SKM-1 treated with dmso at 0.1 percent for 144 hours (cell line): ENCODE measurements around the gene ADAMTSL4.

Source experiments
- DNase-seq: peaks from one replicate; lab custom pipeline; 2025; ENCODE audit not compliant: unreplicated experiment; lab: John Stamatoyannopoulos, UW

The ADAMTSL4 gene

GRCh38 chr1:150548632-150549495 is at the start of gene ADAMTSL4:
Gene ADAMTSL4, plus strand, starts transcription at chr1:150549408. Its CDS starts 2,881 bp downstream, at chr1:150552289.
- peak; percentile 77 for DNase-seq

GRCh38 chr1:150505431-150505830 is 43.8 kb upstream of the ADAMTSL4 start:
- DNase-seq, result no peak

DNA sequence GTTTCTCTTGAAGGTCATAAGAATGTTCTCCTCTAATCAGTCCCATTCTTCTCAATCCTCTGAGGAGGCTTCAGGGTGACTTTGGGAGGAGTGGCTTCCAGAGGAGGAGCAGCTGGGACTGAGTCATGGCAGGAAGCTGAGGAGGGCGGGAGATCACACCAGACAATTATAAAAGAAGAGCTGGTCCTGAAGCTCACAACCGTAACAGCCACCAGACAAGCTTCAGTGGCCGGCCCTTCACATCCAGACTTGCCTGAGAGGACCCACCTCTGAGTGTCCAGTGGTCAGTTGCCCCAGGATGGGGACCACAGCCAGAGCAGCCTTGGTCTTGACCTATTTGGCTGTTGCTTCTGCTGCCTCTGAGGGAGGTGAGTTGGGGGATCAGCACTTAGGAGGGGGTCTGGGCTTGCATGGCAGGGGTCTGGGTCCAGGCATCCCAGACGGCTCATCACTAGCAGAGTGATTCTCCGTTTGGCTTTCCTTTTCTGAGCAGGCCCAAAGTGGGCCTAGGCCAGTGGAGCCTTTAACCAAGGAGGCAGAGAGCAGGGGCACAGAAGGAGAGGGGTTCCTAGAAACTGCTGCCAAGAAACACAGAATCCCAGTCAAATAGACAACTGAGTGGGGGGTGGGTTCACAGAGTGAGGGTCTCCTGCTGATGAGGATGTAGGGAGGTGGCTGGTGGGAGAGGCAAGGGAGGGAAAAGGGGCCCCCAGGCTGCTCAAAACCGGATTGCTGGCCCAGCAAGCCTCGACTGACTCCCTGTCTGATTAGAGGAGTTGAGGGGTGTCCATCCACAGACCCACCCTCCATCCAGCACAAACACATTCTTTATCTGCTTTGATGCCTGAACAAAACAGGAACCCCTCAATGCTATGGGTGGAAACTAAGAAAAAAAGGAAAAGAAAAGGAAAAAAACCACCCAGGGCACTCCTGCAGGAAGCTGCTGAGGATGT is 41.0 kb upstream of the ADAMTSL4 start, which contains the start of gene ECM1:
Gene ECM1 (plus strand): TSS at position 198 of the 953 bp plus-strand sequence. CDS start 101 bp downstream, at position 299.
- no peak for DNase-seq

GRCh38 chr1:150508982-150509381 is 40.2 kb upstream of the ADAMTSL4 start:
- DNase-seq, result no peak

DNA sequence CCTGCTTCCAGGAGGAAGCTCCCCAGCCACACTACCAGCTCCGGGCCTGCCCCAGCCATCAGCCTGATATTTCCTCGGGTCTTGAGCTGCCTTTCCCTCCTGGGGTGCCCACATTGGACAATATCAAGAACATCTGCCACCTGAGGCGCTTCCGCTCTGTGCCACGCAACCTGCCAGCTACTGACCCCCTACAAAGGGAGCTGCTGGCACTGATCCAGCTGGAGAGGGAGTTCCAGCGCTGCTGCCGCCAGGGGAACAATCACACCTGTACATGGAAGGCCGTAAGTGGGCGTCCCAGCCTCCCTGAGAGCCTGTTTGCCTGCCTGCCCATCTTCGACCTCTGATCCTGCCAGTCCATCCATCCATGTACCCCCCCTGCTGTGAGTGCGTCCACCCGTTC is 37.7 kb upstream of the ADAMTSL4 start:
- no peak for DNase-seq

DNA sequence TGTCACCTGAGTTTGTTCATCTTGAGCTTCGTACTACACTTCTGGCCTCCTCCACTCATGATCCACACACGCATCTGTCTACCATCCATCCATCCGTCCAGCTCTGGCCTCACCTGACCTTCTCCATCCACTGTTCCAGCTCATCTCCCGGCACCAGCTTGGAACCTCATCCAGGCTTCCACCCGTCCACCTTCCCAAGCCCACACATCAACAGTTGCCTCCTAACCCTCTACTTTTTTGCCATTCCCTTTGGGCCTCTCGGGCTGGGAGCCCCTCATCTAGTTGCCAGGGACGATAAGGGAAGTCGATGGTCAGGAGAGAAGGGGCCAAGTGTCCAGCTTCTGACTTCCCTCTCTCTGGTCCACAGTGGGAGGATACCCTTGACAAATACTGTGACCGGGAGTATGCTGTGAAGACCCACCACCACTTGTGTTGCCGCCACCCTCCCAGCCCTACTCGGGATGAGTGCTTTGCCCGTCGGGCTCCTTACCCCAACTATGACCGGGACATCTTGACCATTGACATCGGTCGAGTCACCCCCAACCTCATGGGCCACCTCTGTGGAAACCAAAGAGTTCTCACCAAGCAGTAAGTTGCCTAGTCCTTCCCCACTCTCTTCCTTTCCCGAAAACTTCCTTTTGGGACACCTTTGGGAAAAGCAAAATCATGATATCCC is 37.1 kb upstream of the ADAMTSL4 start:
- no peak for DNase-seq

GRCh38 chr1:150512846-150513245 is 36.4 kb upstream of the ADAMTSL4 start:
- no peak for DNase-seq

- DNase-seq, result no peak
These were observed 35.8 kb upstream of the ADAMTSL4 start for GRCh38 chr1:150513351-150513791.

- DNase-seq, result no peak
These were observed 34.9 kb upstream of the ADAMTSL4 start for GRCh38 chr1:150514260-150514659.

GRCh38 chr1:150514913-150515327 is 34.3 kb upstream of the ADAMTSL4 start:
- no peak for DNase-seq

GRCh38 chr1:150515328-150516049 is 33.7 kb upstream of the ADAMTSL4 start, which contains the start of gene FALEC:
Gene FALEC, plus strand, starts transcription at chr1:150515752.
- DNase-seq, result peak; percentile 99

GRCh38 chr1:150516050-150516591 is 33.1 kb upstream of the ADAMTSL4 start:
- DNase-seq, result peak; percentile 28

DNA sequence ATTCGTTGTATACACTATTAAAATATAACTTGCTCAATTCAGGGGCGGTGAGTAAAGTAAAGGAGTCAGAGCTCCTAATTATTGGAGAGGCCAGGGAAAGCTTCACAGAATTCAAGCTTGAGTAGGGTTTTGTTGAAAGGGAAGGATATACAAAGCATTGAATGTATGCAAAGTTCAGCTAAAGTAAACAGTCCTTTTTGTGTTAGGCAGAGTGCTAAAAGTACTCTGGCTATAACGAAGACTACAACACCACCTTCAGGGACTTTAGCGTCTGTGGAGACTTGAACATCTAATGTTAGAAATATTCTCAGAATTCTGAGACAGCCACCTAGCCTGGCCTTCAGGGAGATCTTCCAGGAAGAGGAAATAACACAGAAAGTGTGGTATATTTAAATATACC is 32.6 kb upstream of the ADAMTSL4 start:
- DNase-seq, result peak; percentile 31

DNA sequence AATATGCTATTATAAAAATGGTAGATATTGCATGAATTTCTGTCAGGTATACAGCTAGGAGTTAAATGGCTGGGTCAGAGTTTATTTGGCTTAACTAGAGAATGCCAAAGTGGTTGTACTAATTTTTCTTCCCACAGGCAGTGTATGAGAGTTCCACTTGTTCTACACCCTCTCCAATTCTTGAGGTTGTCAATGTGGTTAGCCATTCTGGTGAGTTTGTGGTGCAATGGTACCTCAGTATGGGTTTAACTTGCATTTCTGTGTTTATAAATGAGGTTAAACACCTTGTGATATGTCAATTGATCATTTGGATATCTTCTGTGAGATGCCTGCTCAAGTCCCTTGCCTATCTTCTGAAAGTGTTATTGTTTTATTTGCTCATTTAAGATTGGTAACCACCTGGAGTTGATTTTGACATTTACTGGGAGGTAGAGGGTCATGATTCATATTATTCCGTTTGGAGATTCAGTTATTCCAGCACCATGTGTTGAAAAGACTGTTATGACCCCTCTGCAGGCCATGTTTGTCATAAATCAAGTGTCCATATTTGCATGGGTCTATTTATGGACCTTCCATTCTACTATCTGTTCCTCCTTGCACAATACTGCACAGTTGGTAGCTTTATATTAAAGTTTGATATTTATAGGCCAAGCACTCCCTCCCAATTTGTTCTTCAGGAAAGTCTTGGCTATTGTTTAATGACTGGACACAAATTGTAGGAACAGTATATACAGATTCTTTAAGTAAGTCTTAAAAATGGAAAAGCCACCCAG is 27.8 kb upstream of the ADAMTSL4 start:
- DNase-seq, result no peak

DNA sequence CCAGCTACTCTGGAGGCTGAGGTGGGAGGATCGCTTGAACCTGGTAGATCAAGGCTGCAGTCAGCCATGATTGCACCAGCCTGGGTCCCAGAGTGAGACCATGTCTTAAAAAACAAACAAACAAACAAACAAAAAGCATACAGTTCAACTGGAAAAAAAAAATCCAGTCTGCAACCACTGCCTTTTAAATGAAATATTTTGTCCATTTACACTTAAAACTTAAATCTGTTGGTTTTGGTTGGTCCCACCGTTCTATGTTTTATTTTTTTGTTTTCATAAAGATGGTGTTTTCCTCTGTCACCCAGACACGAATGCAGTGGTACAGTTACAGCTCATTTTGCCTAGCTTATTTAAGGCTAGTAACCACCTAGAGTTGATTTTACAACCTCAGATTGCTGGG is 23.9 kb upstream of the ADAMTSL4 start:
- no peak for DNase-seq

DNA sequence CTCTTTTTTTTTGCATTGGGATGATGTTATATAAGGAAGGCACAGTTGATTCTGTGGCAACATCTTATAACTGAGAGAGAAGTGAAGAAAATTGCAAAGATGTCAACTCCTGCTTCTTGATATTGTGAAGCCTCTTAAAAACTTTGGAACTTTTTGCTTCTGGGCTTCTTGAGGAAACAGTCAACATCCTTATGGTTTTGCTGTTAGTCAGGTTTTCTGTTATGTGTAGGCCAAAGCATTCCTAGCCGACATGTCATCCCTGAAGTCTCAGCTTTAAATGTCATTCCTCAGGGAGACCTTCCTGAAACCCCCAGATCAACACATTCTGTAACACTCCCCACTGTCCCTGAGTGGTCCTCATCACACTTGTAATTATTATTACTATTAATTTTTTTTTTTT is 21.0 kb upstream of the ADAMTSL4 start:
- DNase-seq, result no peak

DNA sequence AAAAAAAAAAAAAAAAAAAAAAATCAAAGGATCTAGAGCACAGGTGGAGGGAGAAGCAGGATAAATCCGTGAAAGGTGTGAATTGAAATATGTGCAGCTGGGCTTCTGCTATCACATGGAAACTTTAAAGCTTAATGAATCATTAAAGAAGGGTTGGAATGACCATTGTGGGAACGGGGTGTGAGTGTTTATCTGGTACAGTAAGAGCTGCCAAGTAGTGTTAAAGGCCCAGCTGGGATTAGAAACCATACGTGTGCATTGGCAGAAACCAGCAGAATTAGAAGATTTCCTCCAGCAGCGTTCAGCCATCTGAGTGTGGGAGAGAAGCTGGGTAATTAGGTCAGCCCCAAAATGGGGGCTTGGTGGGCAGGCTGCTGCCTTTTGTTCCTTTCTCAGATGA is 20.2 kb upstream of the ADAMTSL4 start:
- no peak for DNase-seq

- DNase-seq, result no peak
These were observed 18.6 kb upstream of the ADAMTSL4 start for GRCh38 chr1:150530491-150531159.

GRCh38 chr1:150532860-150533259 is 16.3 kb upstream of the ADAMTSL4 start:
- DNase-seq, result no peak
